Endometrial microvascular endothelial cells (primary cell): ENCODE results near the gene CREBL2. TPM values are rescaled to one million over a fixed set of nuclear protein-coding genes. Genes with fewer than 3 reads are reported as not detected.

Experiments used
- in situ Hi-C: cut with HindIII; loops from 2 replicates; pipeline ENCODE4 v1.10.0; 2017; ENCODE audit warnings: low sequenced_read_pairs, low pct_unique_long_range_greater_than_20kb; ENCODE audit errors: inconsistent ontology term
- total RNA-seq: library from RNA; depleted of rRNA; stranded (reverse); fragments of >200 nt; gene quantifications from one replicate; pipeline ENCODE4 v1.2.3, GENCODE V29; 2015; ENCODE audit errors: inconsistent ontology term

CREBL2 gene
- total RNA-seq, 1 donor from 2014 or later = 20.9 TPM

DNA sequence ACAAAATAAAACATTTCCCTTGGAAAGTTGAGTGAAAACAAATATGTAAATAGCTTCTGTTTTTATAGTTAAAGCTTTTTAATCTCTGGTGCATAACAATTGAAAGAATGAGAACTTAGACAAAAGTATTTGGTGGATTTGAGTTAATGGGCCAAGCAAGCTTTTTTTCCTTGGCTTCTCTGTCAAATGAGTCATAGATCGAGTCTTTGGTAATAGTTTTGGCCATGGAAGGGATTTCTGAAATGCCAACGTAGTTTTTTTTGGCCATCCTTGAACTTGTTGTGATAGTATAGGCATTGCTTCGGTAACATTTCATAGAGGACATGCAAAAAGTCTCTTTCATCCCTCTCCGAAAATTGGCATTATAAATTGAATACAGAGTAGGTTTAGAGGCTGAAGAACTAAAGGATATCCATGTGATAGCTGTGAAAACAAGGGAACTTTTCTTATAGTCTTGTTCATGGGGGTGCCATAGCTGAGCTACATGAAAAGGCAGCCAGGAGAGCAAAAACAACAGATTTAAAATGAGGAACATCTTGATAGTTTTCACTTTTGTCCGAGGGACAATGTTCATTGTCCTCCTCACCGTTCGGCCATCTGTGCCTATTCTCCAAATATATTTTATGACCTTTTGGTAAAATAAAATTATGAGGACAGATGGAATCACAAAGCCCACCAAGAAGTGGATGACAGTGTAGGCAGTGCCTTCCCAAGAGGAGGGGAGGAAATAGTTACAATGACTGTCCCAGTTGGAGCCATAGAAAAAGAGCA lies 49.6 kb downstream of the CREBL2 start:
- in situ Hi-C loops = loop anchor here (25.0 kb wide), 1 partner anchor 274 kb away; no protein-coding TSS in a partner anchor

- in situ Hi-C loops = loop anchor here (25.0 kb wide), 1 partner anchor 276 kb away; no protein-coding TSS in a partner anchor
Observed at GRCh38 chr12:12663644-12664294, 52.1 kb downstream of the CREBL2 start.

- in situ Hi-C loops = loop anchor here (25.0 kb wide), 1 partner anchor 278 kb away; no protein-coding TSS in a partner anchor
Observed at GRCh38 chr12:12665194-12665593, 53.5 kb downstream of the CREBL2 start.

DNA sequence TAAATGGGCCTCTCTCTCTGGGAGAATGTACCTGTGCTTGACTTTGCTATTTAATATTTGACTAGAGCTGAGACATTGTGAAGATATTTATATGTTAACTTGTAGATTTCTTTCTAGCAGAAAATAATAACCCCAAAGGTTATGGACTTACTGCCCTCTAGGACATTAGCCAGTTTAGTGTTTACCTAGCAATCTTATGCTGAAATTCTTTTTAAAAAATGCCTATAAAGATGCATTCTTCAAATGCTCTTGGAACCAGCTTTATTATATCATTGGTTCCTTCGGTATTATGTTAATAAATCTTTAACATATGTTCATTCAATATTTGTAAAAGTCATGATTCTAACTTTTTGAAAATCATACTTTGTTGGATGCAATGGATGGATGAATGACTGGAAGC lies 56.3 kb downstream of the CREBL2 start:
- in situ Hi-C loops = loop anchor here (25.0 kb wide), 1 partner anchor 281 kb away; no protein-coding TSS in a partner anchor

DNA sequence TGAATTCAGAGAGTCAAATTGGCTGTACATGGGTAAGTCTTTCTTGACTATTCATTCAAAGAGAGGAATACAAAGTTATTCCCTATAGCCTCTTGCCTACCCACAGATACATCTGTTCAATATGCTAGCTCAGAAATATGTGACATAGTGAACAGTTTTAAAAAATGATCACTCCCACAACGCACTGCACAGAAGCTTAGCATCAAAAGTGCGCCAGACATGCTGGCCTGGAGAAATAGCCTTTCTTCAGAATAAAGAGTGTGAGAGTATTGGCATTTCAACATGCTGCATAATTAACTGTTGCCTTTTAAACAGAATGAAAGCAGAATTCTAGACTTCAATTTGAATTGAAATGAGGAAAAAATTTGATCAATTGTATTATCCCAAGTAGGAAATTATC lies 57.3 kb downstream of the CREBL2 start:
- in situ Hi-C loops = loop anchor here (25.0 kb wide), 1 partner anchor 282 kb away; no protein-coding TSS in a partner anchor

GRCh38 chr12:12671850-12672660 lies 60.4 kb downstream of the CREBL2 start:
- in situ Hi-C loops = loop anchor here (25.0 kb wide), 1 partner anchor 285 kb away; no protein-coding TSS in a partner anchor

DNA sequence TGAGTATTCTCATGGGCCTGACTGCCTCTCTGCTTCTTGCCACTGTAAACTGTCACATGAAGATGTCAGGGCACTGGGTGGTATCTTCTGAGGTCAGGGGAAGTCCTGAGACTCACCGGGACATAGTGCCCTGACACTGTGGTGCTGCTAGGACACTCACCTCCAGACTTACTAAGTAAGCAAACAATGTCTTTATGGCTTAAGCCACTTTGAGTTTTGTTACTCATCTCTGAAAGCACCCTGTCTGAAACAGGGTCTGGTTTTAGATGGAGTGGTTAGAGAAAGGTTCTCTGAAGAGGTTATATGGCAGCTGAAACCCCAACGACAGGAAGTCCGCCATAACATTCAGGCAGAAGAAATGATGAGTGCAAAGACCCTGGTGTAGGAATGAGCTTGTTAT lies 61.6 kb downstream of the CREBL2 start:
- in situ Hi-C loops = loop anchor here (25.0 kb wide), 1 partner anchor 286 kb away; no protein-coding TSS in a partner anchor

GRCh38 chr12:12676605-12677004 lies 64.9 kb downstream of the CREBL2 start:
- in situ Hi-C loops = no loop called here

GRCh38 chr12:12681061-12681765 lies 69.5 kb downstream of the CREBL2 start:
- in situ Hi-C loops = no loop called here

- in situ Hi-C loops = no loop called here
Observed at GRCh38 chr12:12682284-12682683, 70.6 kb downstream of the CREBL2 start.

DNA sequence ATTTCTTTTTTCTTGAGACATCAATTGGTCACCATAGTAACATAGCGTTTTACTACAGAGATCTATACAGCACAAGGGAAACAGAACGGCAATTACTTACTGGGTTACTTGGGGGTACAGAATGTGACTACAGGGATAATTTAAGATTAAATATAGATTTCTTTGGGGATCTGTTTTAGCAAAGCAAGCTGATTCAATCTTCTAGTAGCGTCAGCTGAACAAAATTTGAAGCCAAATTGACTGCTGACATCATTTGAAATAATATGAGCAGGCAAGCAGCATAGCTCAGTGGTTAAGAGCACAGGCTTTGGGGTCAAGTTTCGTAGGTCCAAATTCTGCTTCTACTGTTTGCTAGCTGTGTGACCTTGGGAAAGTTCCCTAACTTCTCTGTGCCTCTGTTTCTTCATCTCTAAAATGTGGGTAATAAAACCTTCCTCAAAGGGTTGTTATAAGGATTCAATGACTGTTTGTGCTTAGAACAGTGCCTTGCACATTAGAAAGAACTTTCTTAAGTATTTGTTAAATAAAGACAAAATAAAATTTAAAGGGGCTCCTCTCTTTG lies 71.5 kb downstream of the CREBL2 start:
- in situ Hi-C loops = no loop called here

- in situ Hi-C loops = no loop called here
Observed at GRCh38 chr12:12683725-12684124, 72.0 kb downstream of the CREBL2 start.

GRCh38 chr12:12684375-12685106 lies 72.9 kb downstream of the CREBL2 start:
- in situ Hi-C loops = no loop called here

GRCh38 chr12:12685305-12685704 lies 73.6 kb downstream of the CREBL2 start:
- in situ Hi-C loops = no loop called here

- in situ Hi-C loops = no loop called here
Observed at GRCh38 chr12:12686472-12686871, 74.8 kb downstream of the CREBL2 start.

DNA sequence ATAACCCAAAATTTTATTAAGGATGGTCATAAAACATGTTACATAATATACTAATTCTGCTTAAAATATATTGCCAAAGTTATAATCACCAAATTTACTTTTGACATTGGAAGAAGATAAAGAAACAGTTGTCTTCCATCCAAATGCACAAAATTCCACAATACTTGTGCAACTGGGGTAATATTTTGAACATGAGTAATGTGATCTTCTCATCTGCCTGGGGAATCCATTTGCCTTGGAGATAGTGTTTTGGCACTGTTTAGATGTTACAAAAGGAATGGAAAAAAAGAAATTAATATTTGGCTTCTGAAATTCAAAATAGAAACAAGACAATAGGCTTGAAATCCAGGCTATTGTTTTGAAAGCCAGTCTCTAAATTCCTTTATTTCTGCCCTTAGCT lies 75.2 kb downstream of the CREBL2 start:
- in situ Hi-C loops = no loop called here

GRCh38 chr12:12689647-12690300 lies 78.1 kb downstream of the CREBL2 start:
- in situ Hi-C loops = no loop called here
